ENCODE data around the gene TAS2R4.
"Not testable (repeated sequence)": the region's sequence is repeated elsewhere in the genome, so short reads cannot be mapped to it uniquely, and the experiment has no call there.

The TAS2R4 gene

GRCh38 chr7:141776374-141776773 lies at the start of gene TAS2R4:
TSS of gene TAS2R4 (plus strand) at chr7:141776674. CDS start at chr7:141778489, 1,815 bp downstream.
- no peak for DNase-seq

GRCh38 chr7:141729020-141729419 lies 47.5 kb upstream of the TAS2R4 start:
- no peak for DNase-seq

GRCh38 chr7:141731476-141732149 lies 44.9 kb upstream of the TAS2R4 start:
- no peak for DNase-seq

GRCh38 chr7:141737118-141737835 lies 39.2 kb upstream of the TAS2R4 start:
- DNase-seq: no peak

- DNase-seq: peak; percentile 82
Observed at GRCh38 chr7:141737836-141738591, 38.5 kb upstream of the TAS2R4 start, which contains the start of gene SSBP1. TSS of gene SSBP1 (plus strand) at chr7:141738358. CDS start at chr7:141739167, 809 bp downstream.

GRCh38 chr7:141738592-141739013 lies 37.9 kb upstream of the TAS2R4 start:
- no peak for DNase-seq

- no peak for DNase-seq
Observed at GRCh38 chr7:141739250-141739649, 37.2 kb upstream of the TAS2R4 start.

GRCh38 chr7:141742229-141742628 lies 34.2 kb upstream of the TAS2R4 start:
- no peak for DNase-seq

GRCh38 chr7:141744131-141744530 lies 32.3 kb upstream of the TAS2R4 start:
- DNase-seq: no peak

GRCh38 chr7:141748396-141748795 lies 28.1 kb upstream of the TAS2R4 start:
- DNase-seq: no peak

GRCh38 chr7:141751904-141752303 lies 24.6 kb upstream of the TAS2R4 start:
- DNase-seq: not testable (repeated sequence)

- no peak for DNase-seq
Observed at GRCh38 chr7:141752634-141753033, 23.8 kb upstream of the TAS2R4 start.

- DNase-seq: no peak
Observed at GRCh38 chr7:141754939-141755338, 21.5 kb upstream of the TAS2R4 start.

- DNase-seq: no peak
Observed at GRCh38 chr7:141763797-141764196, 12.7 kb upstream of the TAS2R4 start, which contains the start of gene TAS2R3. TSS of gene TAS2R3 (plus strand) at chr7:141764097. CDS start at chr7:141764159, 62 bp downstream.

- DNase-seq: not testable (repeated sequence)
Observed at GRCh38 chr7:141770083-141770583, 6.3 kb upstream of the TAS2R4 start.

GRCh38 chr7:141785706-141786552 lies 9.5 kb downstream of the TAS2R4 start:
- no peak for DNase-seq

- no peak for DNase-seq
Observed at GRCh38 chr7:141788296-141788695, 11.8 kb downstream of the TAS2R4 start.

- no peak for DNase-seq
Observed at GRCh38 chr7:141789917-141790316, 13.4 kb downstream of the TAS2R4 start, which contains the start of gene TAS2R5. TSS of gene TAS2R5 (plus strand) at chr7:141790217. CDS start at chr7:141790362, 145 bp downstream.

- no peak for DNase-seq
Observed at GRCh38 chr7:141792526-141792925, 16.1 kb downstream of the TAS2R4 start.

- no peak for DNase-seq
Observed at GRCh38 chr7:141820067-141820466, 43.6 kb downstream of the TAS2R4 start.

GRCh38 chr7:141822432-141822831 lies 46.0 kb downstream of the TAS2R4 start:
- not testable (repeated sequence) for DNase-seq
